ENCODE data around the gene C9orf85.

- TF ChIP-seq POLR2AphosphoS5 (IDR thresholded peaks at IDR 0.05; ENCODE audit: borderline replicate concordance, low read depth, low read length) (no peak), EZH2 (IDR thresholded peaks at IDR 0.05) (no peak), FOXP2 (optimal IDR thresholded peaks at IDR 0.05; ENCODE audit: control extremely low read depth, extremely low read length, insufficient read depth) (no peak)
These were observed 29.7 kb downstream of the C9orf85 start for GRCh38 chr9:71941060-71941568.
